Astrocyte (in vitro differentiated cells and primary cell): ENCODE results near the gene PALMD. TPM values are rescaled to one million over a fixed set of nuclear protein-coding genes. Genes with fewer than 3 reads are reported as not detected.
A peak's percentile ranks its signal among the peaks of the same experiment; 100 is the strongest.

ENCODE experiments used
- DNase-seq: peaks from one replicate; pipeline ENCODE4 v3.0.0-alpha.2; 2010; ENCODE audit warnings: low read depth
- FAIRE-seq: peaks from 2 replicates; lab custom pipeline; 2011; peaks lifted over from hg19 to GRCh38; lab: Jason Lieb, UNC
- H2AFZ ChIP-seq: 2 replicates; pipeline ENCODE4 v1.6.0; 2012; ENCODE audit warnings: low read depth, low read length, inconsistent platforms
- H3K27ac ChIP-seq: 2 replicates; pipeline ENCODE4 v1.5.1; 2011; ENCODE audit warnings: low read depth, low read length, inconsistent platforms
- H3K27me3 ChIP-seq: 2 replicates; pipeline ENCODE4 v1.6.0; 2011; ENCODE audit warnings: low read length, inconsistent platforms; ENCODE audit not compliant: insufficient read depth
- H3K36me3 ChIP-seq: 2 replicates; pipeline ENCODE4 v1.5.1; 2011; ENCODE audit warnings: low read length, inconsistent platforms; ENCODE audit not compliant: insufficient read depth
- H3K4me1 ChIP-seq: 2 replicates; pipeline ENCODE4 v1.5.1; 2011; ENCODE audit warnings: low read length, inconsistent platforms; ENCODE audit not compliant: insufficient read depth
- H3K4me2 ChIP-seq: 2 replicates; pipeline ENCODE4 v1.6.0; 2012; ENCODE audit warnings: low read length, inconsistent platforms
- H3K4me3 ChIP-seq: 2 replicates; pipeline ENCODE4 v1.5.1; 2011; ENCODE audit warnings: low read depth, mild to moderate bottlenecking, low read length, inconsistent platforms; ENCODE audit not compliant: insufficient read depth
- H3K79me2 ChIP-seq: 2 replicates; pipeline ENCODE4 v1.6.0; 2012; ENCODE audit warnings: mild to moderate bottlenecking, low read length, inconsistent platforms; ENCODE audit not compliant: insufficient read depth
- H3K9ac ChIP-seq: 2 replicates; pipeline ENCODE4 v1.6.0; 2012; ENCODE audit warnings: mild to moderate bottlenecking, low read length, inconsistent platforms
- H3K9me3 ChIP-seq: 2 replicates; pipeline ENCODE4 v1.5.1; 2012; ENCODE audit warnings: low read depth, mild to moderate bottlenecking, low read length, inconsistent platforms; ENCODE audit not compliant: insufficient read depth
- H4K20me1 ChIP-seq: 2 replicates; pipeline ENCODE4 v1.6.0; 2012; ENCODE audit warnings: low read length, inconsistent platforms; ENCODE audit not compliant: insufficient read depth
- H3K27ac Mint-ChIP-seq: one replicate; pipeline ENCODE4 v1.8.0; 2021; ENCODE audit warnings: mild to moderate bottlenecking, mixed read lengths; ENCODE audit not compliant: unreplicated experiment
- H3K27me3 Mint-ChIP-seq: one replicate; pipeline ENCODE4 v1.8.0; 2021; ENCODE audit warnings: low read depth, mixed read lengths; ENCODE audit not compliant: unreplicated experiment
- H3K36me3 Mint-ChIP-seq: one replicate; pipeline ENCODE4 v1.8.0; 2021; ENCODE audit warnings: low read depth, mixed read lengths; ENCODE audit not compliant: unreplicated experiment
- H3K4me1 Mint-ChIP-seq: one replicate; pipeline ENCODE4 v1.8.0; 2021; ENCODE audit warnings: low read depth, mixed read lengths; ENCODE audit not compliant: unreplicated experiment
- H3K4me3 Mint-ChIP-seq: one replicate; pipeline ENCODE4 v1.8.0; 2021; ENCODE audit warnings: mild to moderate bottlenecking, moderate library complexity, mixed read lengths; ENCODE audit not compliant: unreplicated experiment
- H3K9me3 Mint-ChIP-seq: one replicate; pipeline ENCODE4 v1.8.0; 2021; ENCODE audit warnings: mild to moderate bottlenecking, mixed read lengths; ENCODE audit not compliant: unreplicated experiment
- CTCF ChIP-seq: IDR thresholded peaks from 2 replicates; pipeline ENCODE4 v1.5.1; 2011; ENCODE audit warnings: low read depth, mild to moderate bottlenecking, inconsistent platforms, low read length, moderate library complexity; ENCODE audit not compliant: insufficient read depth
- EZH2 ChIP-seq: IDR thresholded peaks from 2 replicates; pipeline ENCODE4 v1.6.1; 2012; ENCODE audit warnings: mild to moderate bottlenecking, low read length, inconsistent platforms; ENCODE audit not compliant: insufficient read depth
- total RNA-seq: library from RNA; stranded (reverse); gene quantifications from 2 replicates; pipeline ENCODE4 v1.2.1, GENCODE V29; 2021

The PALMD gene
- total RNA-seq, 1 donor from 2014 or later, result 0.41 TPM

GRCh38 chr1:99731384-99731783 is 85.5 kb downstream of the PALMD start:
- H3K27ac Mint-ChIP-seq, result no peak overlapping the region
- Histone ChIP-seq H3K27me3 (no peaks in the 10 kb centered on the region), H3K4me3 (no peak overlapping the region), H3K9ac (no peak overlapping the region), H3K79me2 (no peaks in the 10 kb centered on the region), H3K36me3 (no peaks in the 10 kb centered on the region), H3K9me3 (no peaks in the 10 kb centered on the region), H3K4me2 (peak overlapping the region; percentile 15), H2AFZ (no peak overlapping the region), H3K4me1 (peaks cover 8% of the 10 kb centered on the region), H3K27ac (no peak overlapping the region), H4K20me1 (no peaks in the 10 kb centered on the region)
- H3K27me3 Mint-ChIP-seq, result no peaks in the 10 kb centered on the region
- peak; percentile 64 for DNase-seq
- H3K4me3 Mint-ChIP-seq, result no peak overlapping the region
- TF ChIP-seq EZH2, result no peak
- TF ChIP-seq CTCF, result no peak
- H3K36me3 Mint-ChIP-seq, result no peaks in the 10 kb centered on the region
- peaks cover 13% of the 10 kb centered on the region for H3K4me1 Mint-ChIP-seq
- no peak for FAIRE-seq
- no peaks in the 10 kb centered on the region for H3K9me3 Mint-ChIP-seq

GRCh38 chr1:99735852-99736251 is 89.9 kb downstream of the PALMD start:
- H4K20me1 ChIP-seq, result no peaks in the 10 kb centered on the region
- FAIRE-seq (no peak), DNase-seq (no peak)
- no peak for TF ChIP-seq CTCF
- TF ChIP-seq EZH2, result no peak
- Mint-ChIP-seq H3K36me3 (no peaks in the 10 kb centered on the region), H3K9me3 (no peaks in the 10 kb centered on the region), H3K27ac (no peak overlapping the region), H3K27me3 (no peaks in the 10 kb centered on the region), H3K4me1 (no peaks in the 10 kb centered on the region), H3K4me3 (no peak overlapping the region)
- no peak overlapping the region for H3K27ac ChIP-seq
- no peak overlapping the region for H3K4me2 ChIP-seq
- H3K9me3 ChIP-seq, result no peaks in the 10 kb centered on the region
- no peak overlapping the region for H2AFZ ChIP-seq
- no peaks in the 10 kb centered on the region for H3K79me2 ChIP-seq
- H3K4me3 ChIP-seq, result no peak overlapping the region
- no peak overlapping the region for H3K9ac ChIP-seq
- no peaks in the 10 kb centered on the region for H3K27me3 ChIP-seq
- H3K4me1 ChIP-seq, result no peaks in the 10 kb centered on the region
- H3K36me3 ChIP-seq, result no peaks in the 10 kb centered on the region

- H3K27me3 ChIP-seq, result no peaks in the 10 kb centered on the region
- Mint-ChIP-seq H3K27me3 (no peaks in the 10 kb centered on the region), H3K27ac (no peak overlapping the region), H3K9me3 (no peaks in the 10 kb centered on the region), H3K4me3 (no peak overlapping the region), H3K4me1 (peaks cover 5% of the 10 kb centered on the region), H3K36me3 (no peaks in the 10 kb centered on the region)
- no peak overlapping the region for H3K9ac ChIP-seq
- no peak for FAIRE-seq
- H3K27ac ChIP-seq, result no peak overlapping the region
- no peak overlapping the region for H3K4me3 ChIP-seq
- H3K4me2 ChIP-seq, result no peak overlapping the region
- H2AFZ ChIP-seq, result peak overlapping the region; percentile 46
- peak; percentile 53 for DNase-seq
- H3K79me2 ChIP-seq, result no peaks in the 10 kb centered on the region
- no peaks in the 10 kb centered on the region for H3K36me3 ChIP-seq
- no peaks in the 10 kb centered on the region for H3K9me3 ChIP-seq
- no peaks in the 10 kb centered on the region for H4K20me1 ChIP-seq
- peak; percentile 61 for TF ChIP-seq CTCF
- no peak for TF ChIP-seq EZH2
- no peaks in the 10 kb centered on the region for H3K4me1 ChIP-seq
Measured at GRCh38 chr1:99737016-99737415, 91.1 kb downstream of the PALMD start.
